HG02610 (cell line): ENCODE results near the gene CCDC192.

ENCODE experiments used
- ATAC-seq: cut with Tn5 transposase; IDR thresholded peaks from one replicate; pipeline ENCODE4 v1.9.1; 2021; ENCODE audit warnings: mild to moderate bottlenecking, moderate library complexity; ENCODE audit not compliant: unreplicated experiment

CCDC192 gene

DNA sequence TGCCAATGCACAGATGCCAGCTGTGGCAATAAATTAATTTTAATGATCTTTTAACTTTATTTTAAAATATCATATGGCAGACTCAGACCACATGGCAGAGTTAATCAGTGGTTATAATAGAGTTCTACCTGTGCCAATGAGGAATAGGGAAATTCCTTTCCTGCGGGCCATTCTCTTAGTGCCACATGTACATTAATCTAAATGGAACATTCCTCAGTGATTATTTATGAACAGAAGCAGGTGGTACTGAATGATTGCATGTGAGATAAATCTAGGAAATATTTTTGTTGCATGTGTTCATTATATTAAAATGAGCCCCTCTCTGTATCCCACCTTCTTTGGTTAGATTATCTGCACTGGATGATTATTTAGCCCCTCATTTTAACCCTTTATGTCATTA lies 102.3 kb downstream of the CCDC192 start:
- no peak for ATAC-seq

DNA sequence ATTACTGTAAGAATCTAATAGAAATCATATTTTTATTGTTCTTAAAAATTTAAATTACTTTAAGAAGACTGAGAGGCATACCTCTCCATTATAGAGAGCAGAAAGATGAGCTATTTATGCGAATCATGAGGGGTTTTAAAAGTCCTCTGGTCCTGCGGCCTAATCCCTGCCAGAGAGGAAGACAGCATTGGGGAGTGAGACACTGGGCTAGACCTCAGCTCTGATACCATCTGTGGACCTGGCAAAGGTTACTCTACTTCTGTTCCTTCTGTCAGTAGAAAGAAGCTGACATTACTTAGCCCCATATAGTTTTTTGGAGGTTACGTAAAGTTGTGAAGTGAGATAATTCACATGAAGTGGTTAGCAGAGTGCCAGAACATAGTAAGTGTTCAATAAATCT lies 103.6 kb downstream of the CCDC192 start:
- ATAC-seq, result no peak

DNA sequence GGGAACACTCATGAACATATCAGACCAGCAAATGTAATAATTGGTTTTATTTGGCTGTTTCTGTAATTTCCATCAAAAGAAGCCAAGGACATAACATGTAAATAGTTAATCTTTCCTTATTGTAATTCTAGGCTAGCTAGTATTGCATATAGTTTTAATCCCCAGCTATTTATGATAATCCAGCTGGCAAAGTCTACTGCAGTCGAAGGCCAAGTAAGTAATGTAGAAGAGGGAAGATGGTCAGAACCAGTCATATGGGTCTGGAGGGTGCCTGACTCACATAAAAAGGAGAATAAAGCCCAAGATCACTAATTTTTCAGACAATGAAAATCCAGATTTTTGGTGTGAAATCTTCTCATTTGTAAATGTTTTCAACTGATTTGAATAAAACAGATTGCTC lies 106.3 kb downstream of the CCDC192 start:
- no peak for ATAC-seq

DNA sequence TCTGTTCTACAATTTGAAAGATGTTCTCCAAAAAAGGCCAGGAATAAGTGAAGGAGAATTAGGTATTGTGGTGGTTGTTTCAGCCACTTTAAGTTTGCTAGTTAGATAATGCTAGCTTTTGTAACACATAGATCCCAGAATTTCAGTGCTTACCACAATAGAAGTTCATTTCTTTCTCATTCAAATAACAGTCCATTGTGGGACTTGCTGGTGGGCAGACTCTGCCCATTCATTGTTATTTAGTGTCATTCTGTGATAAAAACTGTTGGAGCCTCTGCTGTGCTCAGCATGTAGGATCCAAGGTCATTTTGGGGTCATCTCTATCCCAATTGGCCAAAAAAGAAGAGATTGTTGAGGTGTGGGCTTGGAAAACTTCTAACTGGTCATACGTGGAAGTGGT lies 106.8 kb downstream of the CCDC192 start:
- no peak for ATAC-seq

DNA sequence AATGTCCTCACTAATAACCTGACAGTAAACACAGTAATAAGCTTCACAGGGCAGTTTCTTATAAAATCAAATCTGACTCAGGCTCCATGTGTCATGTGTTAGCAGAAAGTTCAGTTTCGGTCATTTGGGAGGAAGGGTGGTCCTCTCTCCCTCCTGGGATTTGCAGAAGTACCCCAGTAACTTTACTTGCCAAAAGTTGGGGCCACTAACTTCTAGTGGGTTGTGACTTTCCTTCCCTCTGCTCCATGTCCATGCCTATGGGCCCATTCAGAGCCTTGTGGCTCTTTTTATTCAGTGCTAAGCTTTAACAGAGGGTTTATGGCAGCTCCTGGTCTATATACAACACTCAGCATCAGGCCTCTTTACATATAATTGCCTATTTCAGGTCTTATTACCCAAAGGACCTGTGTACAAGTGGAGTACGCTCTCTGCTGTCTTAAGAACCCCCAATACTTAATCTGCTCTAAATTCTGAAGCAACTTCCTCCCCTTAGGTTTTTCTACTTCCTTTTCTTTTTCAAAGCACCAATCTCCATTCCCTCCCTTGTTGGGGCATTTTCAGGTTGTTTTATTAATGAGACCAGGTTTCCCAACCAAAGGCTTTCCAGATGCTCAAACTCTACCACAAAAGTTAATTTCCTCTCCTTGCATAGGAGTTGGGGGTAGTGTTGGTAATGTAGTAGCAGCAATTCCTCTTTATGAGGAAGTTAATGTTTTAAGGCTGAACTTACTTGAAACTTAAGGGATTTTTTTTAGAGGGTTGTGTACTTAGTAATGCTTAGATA lies 107.7 kb downstream of the CCDC192 start:
- ATAC-seq, result no peak

DNA sequence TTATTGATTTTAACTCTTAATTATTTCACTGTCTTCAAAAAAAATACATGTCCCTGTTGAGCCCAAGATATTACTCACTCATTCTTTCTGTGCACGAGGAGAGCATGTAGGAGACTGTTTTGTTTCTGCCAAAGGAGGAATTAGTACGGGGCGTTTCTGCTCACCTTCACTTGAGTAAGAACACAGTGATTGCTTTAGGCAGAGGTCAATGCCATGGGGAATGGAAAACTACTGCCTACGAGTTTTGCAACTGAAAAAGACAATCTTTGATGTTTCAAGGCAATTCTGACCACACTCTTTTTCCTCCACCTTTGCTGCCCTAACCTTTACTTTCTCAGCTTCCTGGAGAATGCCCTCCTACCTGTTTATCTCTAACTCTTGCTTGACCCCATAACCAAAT lies 109.4 kb downstream of the CCDC192 start:
- ATAC-seq, result no peak

DNA sequence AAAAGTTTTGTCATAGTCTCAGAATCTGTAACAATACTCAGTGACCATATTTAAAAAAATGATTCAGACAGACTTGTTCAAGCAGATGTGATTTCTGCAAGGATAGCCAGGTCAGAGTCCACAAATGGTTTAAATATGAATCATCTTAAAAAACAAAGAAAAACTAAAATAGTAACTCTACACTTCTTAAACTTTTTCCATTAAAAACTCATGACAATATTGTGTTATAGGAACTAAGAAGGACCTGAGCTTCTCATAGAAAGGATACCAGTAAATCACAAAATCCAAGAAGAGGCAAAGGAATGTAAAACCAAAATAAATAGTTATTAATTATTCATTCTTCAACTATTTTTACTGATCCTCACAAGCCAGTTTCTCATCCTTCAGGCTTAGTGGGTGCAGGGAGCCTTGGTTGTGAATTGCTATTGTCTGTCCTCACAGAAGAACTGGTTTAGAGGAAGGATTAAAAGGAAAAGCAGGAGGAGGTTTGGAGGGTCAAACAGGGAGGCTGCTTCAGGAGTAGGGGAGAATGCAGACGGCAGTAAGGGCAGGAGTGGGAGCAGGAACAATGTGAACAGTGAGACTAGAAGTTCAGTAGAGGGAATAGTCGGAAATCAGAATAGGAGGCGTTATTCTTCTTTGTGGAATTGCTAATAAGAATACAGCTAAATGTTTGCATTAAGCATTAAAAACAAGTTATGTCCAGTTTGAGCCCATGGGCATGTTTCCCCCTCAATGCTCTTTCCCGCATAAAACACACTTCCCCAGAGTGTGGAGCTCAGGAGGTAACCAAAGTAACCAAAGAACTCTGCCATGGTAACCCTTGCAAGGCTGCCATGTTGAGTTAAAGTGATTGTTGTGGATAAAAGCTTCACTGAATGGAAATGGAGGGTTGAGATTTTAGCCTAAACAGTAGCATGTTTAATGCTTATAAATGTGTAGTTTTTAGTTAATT lies 110.7 kb downstream of the CCDC192 start:
- ATAC-seq, result no peak

DNA sequence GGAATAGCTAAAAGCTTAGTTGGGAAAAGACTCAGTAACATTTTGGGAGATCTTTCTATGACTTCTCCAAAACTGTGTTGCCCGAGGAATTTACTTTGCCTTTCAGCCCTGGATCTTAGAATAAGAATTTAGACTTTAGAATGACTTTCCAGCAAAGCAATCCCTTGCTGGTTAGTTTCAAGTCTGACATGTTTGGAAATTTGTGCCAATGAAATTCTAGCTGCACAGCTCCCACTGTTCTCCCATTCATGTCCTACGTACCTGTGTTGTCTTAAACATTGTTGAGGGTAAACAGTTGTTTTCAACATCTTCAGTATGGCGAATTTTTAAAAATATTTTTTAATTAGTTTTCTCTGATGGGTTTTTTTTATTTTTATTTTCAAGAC lies 111.4 kb downstream of the CCDC192 start:
- ATAC-seq, result no peak

DNA sequence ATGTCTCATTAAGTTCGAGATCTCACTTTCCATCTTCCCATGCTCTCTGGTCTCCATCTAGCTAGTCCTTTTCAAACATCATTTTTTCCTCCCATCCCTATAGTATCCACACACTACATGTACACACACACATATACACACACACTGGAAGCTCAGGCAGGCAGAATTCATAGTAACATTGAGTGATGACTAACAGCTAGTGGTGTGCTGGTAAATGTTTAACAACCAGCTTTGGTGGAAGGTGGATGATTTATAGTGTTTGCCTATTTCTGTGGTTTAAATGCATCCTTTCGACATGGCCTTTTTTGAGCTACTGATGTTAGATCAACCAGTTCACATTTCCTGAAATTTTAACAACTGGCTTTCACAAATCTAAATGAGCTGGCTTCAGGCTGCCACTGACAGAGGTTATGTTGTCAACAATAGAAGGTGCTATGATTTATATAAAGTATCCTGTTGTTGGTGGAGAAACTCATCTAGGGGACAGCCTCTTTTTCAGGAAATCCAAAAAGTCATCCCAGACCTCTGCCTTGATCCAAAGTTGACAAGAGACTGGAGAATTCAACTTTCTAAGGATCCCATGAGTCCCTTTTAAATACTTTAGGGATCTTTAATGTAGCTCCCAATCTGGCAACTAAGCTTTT lies 117.8 kb downstream of the CCDC192 start:
- ATAC-seq, result peak; percentile 66

DNA sequence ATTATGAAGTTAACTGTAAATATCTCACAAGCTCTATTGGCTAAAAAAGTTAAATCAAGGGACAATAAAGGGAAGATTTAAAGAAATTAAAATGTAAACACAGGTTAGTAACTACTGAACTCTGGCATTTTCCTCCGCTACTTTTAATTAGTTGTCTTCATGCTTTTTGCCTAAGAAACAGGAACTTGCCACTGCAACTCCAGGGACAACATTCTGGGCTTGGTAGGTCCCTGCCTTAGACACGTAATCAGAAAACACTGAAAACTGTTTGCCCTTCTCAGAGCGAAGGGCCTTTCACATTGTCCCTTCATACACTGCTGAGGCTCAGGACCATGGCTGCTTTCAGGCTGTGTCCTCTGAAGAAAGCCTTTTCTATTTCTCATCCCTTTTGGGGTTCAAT lies 118.7 kb downstream of the CCDC192 start:
- no peak for ATAC-seq

DNA sequence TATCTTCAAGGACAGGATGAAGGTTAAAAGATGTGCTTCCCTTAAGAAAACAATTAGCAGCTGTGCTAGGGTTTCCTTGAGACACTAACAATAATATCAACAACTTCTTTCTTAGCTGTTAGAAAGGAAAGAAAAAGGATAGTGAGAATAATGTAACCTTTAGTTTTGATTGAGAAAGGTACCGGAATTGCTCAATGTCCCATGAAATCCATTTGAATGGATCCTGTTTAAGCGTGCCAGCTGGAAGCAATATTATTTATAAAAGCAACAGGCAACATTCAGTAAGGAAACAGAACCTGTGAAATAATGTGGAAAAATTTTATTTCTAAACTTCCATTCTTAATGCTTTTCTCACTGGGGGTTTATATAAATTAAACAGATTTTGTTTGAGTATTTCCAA lies 120.9 kb downstream of the CCDC192 start:
- ATAC-seq, result no peak

DNA sequence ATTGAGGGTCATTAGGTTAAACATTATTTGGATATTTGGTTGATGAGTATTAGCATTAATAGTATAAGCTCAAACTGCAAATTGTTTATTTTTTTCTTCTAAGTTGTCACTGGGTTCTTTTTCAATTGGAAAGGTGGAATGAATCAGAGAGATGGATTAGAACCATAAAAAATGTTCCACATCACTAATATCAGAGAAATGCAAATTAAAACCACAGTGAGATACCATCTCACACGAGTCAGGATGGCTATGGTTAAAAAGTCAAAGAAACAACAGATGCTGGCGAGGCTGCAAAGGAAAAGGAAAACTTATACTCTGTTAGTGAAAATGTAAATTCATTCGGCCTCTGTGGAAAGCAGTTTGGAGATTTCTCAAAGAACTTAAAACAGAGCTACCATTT lies 122.8 kb downstream of the CCDC192 start:
- ATAC-seq, result no peak

DNA sequence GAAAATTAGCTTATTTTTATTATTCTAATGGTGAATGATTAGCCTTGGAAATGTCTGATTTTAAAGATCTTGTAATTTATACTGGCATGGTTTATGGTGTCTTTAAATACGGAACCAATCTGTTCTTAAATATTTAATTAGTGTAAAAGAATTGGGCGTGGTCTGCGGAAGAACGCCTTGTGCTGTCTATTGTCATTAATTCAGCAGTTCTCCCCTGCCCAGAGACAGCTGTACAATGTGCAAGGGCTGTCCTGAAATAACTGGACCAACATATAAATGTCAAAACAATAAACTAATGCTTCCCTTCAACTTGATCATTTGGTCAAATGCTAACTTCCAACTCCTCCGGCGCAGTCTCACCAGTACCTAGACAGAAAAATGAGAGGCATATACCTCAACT lies 124.3 kb downstream of the CCDC192 start:
- ATAC-seq, result no peak

DNA sequence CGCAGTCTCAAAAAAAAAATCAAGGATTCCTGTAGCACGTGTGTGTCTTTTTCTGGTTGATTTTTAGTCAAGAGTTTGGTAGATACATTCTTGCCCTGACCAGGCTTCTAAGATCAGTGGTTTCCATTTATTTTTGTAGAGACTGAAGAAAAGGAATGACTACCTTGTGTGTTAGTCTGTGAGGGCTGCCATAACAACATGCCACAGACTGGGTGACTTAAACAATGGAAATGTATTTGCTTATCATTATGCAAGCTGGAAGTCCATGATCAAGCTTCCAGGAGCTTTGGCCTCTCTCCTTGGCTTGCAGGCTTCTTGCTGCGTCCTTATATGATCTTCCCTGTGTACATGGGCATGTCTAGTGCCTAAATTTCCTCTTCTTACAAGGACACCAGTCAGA lies 127.0 kb downstream of the CCDC192 start:
- ATAC-seq, result no peak

DNA sequence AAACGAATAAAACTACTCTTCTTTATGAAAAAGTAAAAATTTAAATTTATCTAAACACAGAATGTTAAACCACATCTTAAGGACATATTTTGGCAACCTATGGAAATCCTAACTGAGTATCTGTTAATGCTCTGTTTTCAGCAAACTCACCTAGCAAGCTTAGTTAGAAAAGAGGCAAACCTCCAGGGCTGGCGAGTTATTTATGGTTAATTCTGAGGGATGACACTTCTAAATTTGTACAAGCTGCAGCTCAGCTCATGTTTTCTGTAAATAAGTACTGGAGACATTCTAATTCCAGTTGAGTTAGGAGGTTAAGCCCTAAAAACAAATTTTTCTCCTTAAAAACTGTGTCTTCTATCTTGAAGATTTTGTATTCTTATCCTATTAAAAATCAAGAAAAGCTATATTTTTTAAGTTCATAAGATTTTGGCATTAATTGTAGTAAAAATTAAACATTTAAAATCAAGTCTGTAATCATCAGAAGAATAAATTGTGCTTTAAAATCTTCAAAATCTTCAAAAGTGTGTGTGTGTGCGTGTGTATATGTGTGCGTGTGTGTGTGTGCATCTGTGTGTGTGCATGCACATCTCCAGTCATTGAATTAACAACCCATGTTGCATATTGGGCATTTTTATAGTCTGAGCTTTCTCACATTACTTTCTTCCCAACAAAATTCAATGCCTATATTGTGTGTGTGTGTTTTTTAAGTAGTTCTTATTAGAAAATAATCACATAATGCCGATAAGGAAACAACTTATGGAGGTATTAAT lies 127.8 kb downstream of the CCDC192 start:
- no peak for ATAC-seq

DNA sequence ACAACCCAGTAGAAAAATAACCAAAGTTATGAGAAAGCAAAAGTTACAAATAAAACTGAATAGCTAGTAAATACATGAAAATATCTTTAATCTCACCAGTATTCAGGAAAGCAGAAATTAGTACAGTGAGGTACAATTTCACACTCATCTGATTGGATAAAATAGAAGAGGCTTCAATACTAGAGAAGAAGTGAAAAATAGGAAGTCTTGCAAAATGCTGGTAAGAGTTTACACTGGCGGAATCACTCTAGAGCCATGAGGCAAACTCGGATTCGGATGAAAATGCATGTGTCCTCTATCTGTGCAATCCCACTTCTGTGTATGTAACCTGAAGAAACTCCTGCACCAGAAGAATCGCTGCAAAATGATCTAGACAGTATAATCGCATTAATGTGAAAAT lies 128.9 kb downstream of the CCDC192 start:
- no peak for ATAC-seq

DNA sequence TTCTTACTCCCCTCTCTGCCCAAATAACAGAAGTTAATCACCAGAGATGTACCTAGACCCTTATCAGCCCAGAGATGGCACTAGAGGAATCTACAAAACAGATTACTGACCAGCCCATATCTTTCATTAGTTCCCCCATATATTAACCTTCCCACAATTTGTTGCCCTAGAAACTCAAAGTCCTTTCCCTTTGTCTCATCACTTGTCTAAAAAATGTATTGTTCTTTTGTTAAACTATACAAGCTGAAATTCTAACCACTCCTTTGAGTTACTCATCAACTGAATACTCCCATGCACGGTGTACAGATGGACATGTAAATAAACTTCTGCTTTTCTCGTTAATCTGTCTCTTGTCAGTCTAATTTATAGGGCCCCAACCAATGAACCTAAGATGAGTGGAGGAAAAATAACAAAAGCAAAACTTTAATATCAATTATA lies 130.9 kb downstream of the CCDC192 start:
- no peak for ATAC-seq

DNA sequence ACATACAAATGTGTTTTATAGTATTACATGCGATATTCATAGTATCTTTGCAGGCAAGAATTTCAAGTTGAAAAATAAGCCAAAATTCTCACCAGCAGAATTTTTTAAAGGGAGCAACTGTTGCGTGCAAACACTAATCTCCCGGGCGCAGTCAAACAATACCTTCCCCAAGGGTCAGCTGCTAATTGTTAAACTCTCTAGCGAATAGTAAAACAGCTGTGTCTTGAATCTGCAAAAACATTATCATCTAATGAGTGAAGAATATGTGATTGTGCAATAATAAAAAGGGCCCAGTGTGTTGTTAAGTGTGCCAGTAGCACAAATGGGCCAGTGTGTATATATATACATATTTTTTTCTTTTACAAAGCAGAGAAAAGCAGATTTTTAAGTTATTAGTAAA lies 131.4 kb downstream of the CCDC192 start:
- ATAC-seq, result no peak

DNA sequence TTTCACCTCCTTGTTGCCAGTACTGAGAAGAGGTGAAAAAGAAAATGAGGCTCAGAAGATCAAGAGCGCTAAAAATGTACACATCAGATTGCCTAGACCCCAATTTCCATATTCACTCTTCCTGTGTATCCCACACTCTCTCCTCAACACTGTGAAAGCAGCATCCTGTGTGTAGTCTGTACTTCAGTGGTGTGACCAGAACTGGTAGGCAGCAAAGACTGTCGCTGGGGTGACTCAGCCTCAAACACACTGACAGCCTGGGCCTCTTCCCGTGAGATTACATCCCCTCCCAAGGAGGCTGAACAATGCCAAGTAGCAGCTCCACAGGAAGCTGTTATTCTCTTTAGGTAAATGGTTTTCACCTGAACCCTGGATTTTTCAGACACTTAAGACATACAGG lies 135.5 kb downstream of the CCDC192 start:
- ATAC-seq, result no peak

DNA sequence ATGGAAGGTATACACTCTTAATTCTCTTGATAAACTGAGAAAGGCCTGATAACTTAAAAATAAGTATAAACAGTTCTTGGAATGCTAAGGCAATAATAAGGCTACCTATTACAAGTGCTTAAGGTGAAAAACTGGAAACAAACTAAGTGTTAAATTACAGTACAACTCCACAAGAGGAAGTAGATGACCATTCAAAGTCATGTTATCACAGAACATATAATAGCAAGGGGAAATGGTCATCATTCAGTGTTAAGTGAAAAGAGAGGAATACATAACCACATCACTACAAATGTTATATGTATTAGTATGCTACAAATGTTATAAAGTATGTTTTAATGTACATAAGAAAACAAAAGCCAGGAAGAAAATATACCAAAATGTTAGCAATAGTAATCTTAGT lies 135.9 kb downstream of the CCDC192 start:
- no peak for ATAC-seq
